Stimulated activated CD4-positive, alpha-beta T cell treated with anti-CD3 and anti-CD28 coated beads, Interleukin-15, amount 100 ng/mL, for 1 hour (primary cell): ENCODE data around the gene HK2.
A peak's percentile ranks its signal among the peaks of the same experiment; 100 is the strongest.
"Not testable (repeated sequence)": the region's sequence is repeated elsewhere in the genome, so short reads cannot be mapped to it uniquely, and the experiment has no call there.

Source experiments
- DNase-seq, 2 donors: peaks; one replicate each; pipeline ENCODE4 v3.0.0-alpha.2; 2020; ENCODE audit warnings: low read depth in 1 of 2, low spot score in 1 of 2

HK2 gene

GRCh38 chr2:74876081-74876886 is 42.4 kb downstream of the HK2 start:
- peak; percentile 7 to 9 for DNase-seq

GRCh38 chr2:74877376-74877775 is 43.4 kb downstream of the HK2 start:
- DNase-seq, result no peak

GRCh38 chr2:74877781-74878433 is 44.0 kb downstream of the HK2 start:
- no peak for DNase-seq

- no peak for DNase-seq
Measured at GRCh38 chr2:74878551-74878950, 44.6 kb downstream of the HK2 start.

GRCh38 chr2:74880054-74880728 is 46.3 kb downstream of the HK2 start:
- DNase-seq, result no peak

- DNase-seq, result no peak
Measured at GRCh38 chr2:74881176-74881575, 47.2 kb downstream of the HK2 start.

- no peak for DNase-seq
Measured at GRCh38 chr2:74881626-74882298, 47.8 kb downstream of the HK2 start.

- no peak for DNase-seq
Measured at GRCh38 chr2:74882299-74882687, 48.4 kb downstream of the HK2 start.

GRCh38 chr2:74883011-74883410 is 49.1 kb downstream of the HK2 start:
- DNase-seq, result no peak

GRCh38 chr2:74884118-74884762 is 50.3 kb downstream of the HK2 start:
- no peak for DNase-seq

- DNase-seq, result no peak
Measured at GRCh38 chr2:74884866-74885265, 50.9 kb downstream of the HK2 start.

GRCh38 chr2:74886251-74886650 is 52.3 kb downstream of the HK2 start:
- no peak for DNase-seq

GRCh38 chr2:74886811-74887210 is 52.9 kb downstream of the HK2 start:
- DNase-seq, result no peak

GRCh38 chr2:74887445-74887951 is 53.6 kb downstream of the HK2 start:
- DNase-seq, result no peak

GRCh38 chr2:74887960-74888700 is 54.2 kb downstream of the HK2 start:
- no peak for DNase-seq

- no peak for DNase-seq
Measured at GRCh38 chr2:74889159-74889558, 55.2 kb downstream of the HK2 start.

- no peak for DNase-seq
Measured at GRCh38 chr2:74890711-74891110, 56.8 kb downstream of the HK2 start.

- DNase-seq, result no peak
Measured at GRCh38 chr2:74891136-74891764, 57.3 kb downstream of the HK2 start.

- DNase-seq, result not testable (repeated sequence)
Measured at GRCh38 chr2:74891816-74892215, 57.9 kb downstream of the HK2 start.

- DNase-seq, result no peak
Measured at GRCh38 chr2:74892609-74893008, 58.7 kb downstream of the HK2 start.
